ENCODE results near the gene KCNJ12.
"Not testable (repeated sequence)": the region's sequence is repeated elsewhere in the genome, so short reads cannot be mapped to it uniquely, and the experiment has no call there.

Gene KCNJ12

DNA sequence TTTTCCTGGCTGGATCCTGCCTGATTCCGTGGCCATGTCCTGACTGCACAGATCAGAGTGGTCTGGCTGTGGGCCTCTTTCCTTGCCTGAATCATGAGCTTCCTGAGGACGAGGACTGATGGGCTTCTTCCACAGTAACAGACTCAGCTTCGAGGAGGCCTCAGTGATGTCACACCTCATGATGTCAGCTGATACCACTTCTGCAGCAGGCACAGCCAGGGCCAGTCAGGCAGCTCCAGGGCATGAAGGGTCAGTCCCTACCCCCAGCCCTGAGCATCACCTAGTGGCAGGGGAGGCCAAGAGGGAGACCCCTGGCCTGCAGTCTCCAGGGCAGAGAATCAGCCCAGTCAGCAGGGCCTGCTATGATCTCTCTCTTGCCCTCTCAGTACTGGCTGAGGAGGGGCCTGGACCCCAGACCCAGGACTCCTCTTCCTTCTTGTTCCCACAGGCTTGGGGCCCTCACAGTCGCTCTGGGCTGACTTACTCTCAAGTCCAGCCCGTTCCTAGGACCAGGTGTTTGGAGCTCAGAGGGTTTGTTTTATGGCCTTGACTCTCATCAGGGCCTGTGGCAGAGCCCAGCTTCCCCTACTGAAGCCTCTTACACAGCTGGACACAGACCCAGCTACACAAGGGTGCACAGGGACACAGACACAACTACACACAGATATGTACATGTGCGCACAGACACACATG, 26.7 kb upstream of the KCNJ12 start:
- not testable (repeated sequence) for DNase-seq

DNA sequence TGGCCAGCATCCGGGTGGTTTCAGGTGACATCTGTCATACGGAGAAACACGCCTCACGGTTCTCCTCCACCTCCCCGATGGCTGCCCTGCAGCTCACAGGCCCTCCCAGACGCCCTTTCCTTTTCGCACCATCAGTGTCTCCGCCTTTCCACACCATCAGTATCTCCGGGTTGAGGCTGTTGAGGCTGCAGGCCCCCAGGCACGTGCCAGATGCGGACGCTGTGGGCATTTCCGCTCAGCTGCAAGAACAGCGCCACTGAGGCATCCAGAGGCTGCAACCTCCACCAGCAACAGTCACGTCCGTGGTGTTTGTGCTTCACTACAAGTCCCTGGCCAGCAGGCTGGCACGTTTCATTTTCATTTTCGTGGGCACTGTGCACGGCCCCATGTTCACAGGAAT, 25.7 kb upstream of the KCNJ12 start:
- not testable (repeated sequence) for DNase-seq

DNA sequence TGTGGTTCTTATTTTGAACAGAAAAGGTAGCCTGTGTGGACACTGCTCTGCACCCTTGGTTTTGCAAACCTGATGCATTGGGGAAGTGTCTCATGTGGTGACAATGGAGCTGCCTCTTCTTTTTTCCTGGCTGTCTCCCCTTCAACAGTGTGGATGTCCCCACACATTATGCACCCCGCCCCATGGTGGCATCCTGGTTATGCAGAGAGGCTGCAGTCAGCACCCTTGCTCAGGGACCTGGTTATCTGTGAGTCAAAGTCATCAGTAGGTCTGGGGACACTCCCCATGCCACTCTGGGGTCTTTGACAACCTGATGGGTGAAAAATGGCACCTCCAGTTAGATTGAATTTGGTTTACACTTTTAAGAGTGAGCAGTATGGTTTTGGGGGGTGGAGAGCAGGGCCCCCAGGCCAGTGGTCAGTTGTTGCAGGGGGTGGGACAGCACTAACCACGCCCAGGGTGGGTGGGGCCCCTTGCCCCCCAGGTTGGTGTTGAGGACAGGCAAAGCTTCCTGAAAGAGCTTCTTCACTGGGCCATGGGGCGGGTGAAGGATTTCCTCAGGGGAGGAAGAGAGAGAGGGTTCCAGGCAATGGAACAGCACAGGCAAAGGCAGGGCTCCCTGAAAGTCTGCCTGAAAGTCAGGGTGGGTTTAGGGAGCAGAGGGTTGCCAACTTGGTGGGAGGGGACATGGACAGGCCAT, 24.6 kb upstream of the KCNJ12 start:
- DNase-seq: no peak

GRCh38 chr17:21352221-21352980, 23.8 kb upstream of the KCNJ12 start:
- DNase-seq: no peak

DNA sequence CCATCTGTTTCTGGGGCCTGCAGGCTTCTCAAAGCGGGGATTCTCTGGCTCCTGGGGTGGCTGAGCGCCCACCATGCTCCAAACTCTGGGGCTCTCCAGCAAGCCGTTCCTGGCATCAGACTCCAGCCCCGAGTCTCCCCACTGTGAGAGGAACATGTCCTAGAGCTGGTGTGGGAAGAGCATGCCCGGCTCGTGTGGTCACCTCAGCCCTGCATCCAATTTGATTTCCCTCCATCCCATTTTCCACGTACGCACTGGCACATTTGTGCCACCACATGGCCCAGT, 23.2 kb upstream of the KCNJ12 start:
- DNase-seq: no peak

GRCh38 chr17:21353326-21354010, 22.7 kb upstream of the KCNJ12 start:
- DNase-seq: no peak

DNA sequence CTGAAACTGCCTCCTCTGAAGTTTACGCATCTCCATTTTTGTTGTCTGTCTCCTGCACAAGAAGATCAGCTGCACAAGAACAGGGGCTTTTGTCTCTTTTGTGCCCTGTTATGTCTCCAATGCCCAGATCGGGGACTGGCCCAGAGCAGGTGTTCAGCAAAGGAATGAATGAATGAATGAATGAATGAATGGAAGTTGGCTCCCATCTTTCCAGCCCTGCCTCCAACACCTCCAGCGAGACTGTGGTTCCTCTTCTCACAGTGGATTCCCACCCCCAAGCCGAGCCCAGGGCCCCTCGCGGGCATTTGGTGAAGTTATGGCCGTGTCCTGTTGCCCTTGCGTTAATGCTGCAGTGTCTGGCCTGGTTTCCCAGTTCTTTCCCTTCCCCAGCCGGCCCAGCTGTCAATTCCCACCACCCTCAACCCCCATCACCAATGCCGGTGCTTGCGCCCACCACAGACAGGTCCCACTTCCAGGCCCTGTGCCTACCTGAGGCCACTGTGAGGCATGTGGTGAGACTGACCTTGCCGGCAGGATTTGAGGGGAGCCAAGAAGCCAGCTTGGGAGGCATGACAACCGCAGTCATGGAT, 21.3 kb upstream of the KCNJ12 start:
- no peak for DNase-seq

DNA sequence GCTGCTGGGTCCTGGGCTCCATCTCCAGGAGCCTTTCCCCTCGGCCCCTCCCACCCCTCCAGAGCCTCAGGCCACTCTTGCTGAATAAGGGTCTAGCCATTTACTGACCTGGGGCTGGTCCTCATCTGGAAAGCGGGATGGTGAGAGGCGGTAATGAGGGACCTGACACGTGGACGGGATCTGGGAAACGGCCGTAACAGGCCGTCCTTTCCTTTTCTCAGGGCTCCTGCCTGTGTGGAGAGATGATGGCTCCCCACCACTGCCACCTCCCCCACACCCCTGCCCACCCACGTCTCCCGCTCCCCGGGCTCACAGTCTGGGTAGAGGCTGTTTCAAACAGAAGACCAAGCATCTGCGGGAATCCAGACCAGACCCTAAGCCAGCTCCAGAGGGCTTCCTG, 20.6 kb upstream of the KCNJ12 start:
- DNase-seq: no peak

GRCh38 chr17:21356537-21357127, 19.5 kb upstream of the KCNJ12 start:
- no peak for DNase-seq

GRCh38 chr17:21357281-21357680, 18.9 kb upstream of the KCNJ12 start:
- DNase-seq: no peak

- no peak for DNase-seq
Observed at GRCh38 chr17:21357696-21358656, 18.2 kb upstream of the KCNJ12 start.

- no peak for DNase-seq
Observed at GRCh38 chr17:21358682-21359482, 17.3 kb upstream of the KCNJ12 start.

DNA sequence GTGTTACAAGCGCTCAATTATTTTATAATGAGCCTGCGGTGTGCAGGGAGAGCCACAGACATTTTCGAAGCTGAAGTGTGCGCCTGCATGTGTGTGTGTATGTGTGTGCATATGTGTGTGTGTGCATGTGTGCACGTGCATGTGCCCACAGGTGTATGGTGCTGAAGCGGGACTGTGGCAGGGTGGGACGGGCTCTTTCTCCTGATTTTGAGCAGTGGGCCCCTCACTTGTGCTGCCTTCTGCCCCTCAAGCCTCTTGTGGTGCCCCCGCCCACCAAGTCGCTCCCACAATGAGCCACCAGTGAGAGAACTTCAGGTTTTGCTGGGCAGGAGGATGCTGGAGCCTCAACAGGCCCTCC, 16.7 kb upstream of the KCNJ12 start:
- no peak for DNase-seq

- no peak for DNase-seq
Observed at GRCh38 chr17:21360048-21360447, 16.1 kb upstream of the KCNJ12 start.

GRCh38 chr17:21361020-21361809, 14.9 kb upstream of the KCNJ12 start:
- DNase-seq: no peak

DNA sequence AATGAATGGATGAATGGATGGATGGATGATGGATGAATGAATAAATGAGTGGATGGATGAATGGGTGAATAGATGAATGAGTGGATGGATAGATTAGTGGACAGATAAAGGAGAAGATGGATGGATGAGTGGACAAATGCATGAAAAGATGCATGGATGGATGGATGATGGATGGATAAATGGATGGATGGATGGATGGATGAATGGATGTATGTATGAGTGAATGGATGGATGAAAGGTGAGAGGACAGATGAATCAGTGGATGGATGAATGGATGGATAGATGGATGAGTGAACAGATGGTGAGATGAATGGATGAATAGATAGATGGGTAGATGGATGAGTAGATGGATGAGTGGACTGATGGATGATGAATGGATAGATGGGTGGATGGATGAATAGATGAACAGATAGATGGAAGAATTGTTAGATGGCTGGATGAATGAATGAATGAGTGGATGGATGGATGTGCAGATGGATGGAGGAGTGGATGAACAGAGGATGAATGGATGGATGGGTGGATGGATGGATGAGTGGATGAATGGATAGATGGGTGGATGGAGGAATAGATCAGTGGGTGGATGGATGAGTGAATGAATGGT, 13.7 kb upstream of the KCNJ12 start:
- no peak for DNase-seq

GRCh38 chr17:21363776-21364642, 12.1 kb upstream of the KCNJ12 start:
- no peak for DNase-seq

DNA sequence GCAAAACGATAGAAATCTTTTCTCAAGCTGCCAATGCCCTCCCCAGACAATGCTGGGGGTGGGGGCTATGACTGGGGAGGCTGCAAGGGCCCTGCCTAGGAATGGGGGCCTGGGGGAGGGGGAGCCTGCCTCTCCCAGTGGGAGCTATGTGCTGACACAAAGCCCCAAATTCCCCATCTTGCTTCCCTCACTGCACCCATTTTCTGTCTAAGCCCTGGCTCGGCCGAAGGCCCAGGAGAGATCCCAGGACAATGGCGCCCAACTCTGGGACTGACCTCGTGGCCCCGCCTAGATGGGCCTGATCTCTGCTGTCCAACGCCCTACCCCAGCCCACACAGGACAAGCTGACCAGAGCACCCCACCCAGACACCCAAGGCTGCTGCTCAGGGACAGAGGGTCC, 11.1 kb upstream of the KCNJ12 start:
- no peak for DNase-seq

All from DMS 273 treated with DMSO at 0.1 percent for 48 hours (cell line).